ENCODE results near the gene GRIP1.

Gene GRIP1

DNA sequence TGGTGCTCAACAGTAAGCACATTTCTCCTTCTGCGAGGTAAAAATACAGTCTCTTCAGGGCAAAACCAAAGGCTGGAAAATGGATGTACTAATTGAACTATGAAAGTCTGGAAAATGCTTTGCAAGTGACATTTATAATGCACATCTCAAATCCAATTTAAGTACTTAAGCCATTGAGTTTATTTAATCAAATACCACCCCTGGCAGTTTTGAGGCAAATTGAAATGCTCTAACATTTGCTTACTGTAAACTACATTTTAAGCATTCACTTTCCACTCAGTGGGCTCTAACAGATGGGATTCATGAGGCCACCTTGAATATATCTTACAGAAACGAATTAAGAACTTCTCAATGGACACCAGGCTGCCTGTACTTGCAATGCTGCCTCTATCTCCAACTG, 306.9 kb downstream of the GRIP1 start:
- DNase-seq = no peak

DNA sequence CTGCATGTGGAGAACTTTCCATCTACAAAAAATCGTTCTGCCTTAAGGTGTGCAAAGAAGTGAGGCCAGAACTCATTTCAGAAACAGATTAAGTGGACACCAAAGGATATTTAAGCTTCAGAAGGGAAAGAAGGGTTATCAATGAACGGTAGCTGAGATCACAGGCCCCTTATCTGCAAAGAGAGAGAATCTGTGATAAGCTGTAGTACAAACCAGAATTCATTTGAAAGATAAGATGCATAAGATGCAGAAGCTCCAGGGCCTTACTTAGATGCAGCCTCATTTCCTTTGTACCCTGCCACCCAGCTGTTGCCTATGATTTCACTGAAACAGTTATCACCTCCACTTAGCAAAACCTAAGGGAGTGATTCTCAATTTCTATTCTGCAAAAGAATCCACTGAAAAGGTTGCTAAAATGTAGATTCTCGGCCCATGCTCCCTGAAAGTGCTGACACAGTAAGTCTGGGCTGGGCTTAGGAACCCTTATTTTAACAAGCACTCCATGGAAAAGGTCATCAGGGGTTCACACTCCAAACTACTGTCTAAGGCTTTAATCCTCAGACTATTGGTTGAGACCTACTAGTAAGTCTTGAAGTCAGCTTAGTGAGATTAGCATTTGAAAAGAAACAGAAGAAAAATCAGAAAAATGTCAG, 311.7 kb downstream of the GRIP1 start:
- DNase-seq = no peak

DNA sequence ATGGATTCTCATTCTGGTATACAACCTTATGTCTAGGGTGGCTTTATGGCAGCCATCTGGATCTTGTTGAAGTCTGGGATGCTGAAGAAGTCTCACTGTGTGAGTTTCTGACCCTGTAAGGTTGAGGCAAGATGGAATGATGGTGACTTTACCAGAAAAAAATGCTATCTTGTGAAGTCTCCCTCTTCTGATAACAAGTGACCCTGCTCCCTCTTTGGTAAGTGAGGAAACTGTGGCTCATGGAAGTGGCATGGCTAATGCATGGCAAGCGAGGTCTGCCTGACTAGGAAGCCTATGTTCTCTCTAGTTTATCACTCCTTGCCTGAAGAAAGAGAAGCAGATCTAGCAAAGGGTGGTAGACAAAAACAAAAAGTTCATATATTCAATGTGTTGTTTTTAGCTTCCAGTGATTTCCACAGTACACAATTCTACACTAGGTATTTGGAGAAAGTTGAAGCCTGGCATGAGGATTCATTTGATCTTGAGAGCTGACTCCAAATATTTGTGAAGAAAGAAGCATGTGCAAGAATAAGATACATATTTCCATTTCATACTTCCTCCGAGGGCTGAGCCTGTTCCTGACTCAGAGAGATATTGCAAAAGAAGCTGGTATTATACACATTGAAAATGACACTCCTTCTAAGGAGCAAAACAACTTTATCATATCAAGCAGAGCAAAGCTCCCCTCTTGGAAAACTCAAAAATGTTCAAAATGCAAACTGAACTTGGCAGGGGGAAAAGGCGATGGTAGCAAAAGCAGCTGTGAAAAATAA, 313.0 kb downstream of the GRIP1 start:
- DNase-seq = no peak

DNA sequence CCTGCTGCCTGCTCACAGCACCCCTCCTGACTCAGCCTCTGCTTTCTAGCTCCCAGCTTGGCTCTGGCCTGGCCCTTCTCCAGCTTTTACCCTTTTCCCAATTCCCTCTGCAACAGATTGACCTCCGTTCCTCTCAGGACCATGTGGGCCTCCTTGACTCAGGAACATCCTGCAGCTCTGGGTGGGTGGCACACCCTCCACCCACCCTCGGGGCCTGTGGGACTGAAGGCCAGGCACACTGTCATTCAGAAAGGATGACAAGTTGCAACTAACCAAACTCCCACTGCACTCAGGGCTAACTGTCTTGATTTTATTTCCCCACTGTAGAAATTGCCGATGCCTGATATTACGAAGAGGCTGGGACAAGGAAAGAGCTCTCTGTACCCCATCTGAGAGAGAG, 317.2 kb downstream of the GRIP1 start:
- DNase-seq = no peak

DNA sequence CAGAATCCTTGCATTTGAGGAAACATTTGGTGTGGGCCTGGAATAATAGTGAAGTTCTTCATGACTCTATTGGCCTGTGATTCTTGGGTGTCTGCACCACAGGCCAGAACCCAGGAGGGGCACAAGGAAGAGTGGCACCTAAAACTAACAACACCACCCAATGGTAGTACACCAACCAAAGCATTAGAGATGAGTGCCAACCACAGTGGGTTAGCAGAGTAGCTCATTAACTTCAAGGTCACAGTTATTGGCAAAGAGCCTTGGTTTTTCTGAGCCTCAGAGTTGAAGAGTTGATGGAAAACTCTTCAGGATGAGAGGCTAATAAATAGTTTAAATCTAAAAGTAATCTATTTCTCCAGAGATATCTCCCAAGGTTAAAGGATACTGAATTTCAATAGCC, 319.6 kb downstream of the GRIP1 start:
- DNase-seq = no peak

DNA sequence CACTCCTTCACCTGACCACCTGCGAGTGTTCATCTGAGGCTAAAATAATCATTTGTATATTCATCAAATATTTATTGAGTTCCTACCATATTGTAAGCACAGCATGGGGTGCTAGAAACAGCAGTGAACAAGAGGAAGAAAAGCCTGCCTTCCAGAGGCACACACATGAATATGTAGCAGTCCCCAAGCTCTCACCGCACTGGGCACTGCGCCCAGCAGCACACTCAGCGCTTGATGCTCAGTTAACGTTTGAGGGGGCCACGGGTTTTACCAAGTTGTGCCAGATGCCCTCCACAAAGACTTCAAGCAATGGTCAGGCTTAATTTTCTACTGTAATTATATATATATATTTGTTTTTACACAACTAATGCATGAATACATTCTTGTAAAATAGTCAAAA, 324.6 kb downstream of the GRIP1 start:
- DNase-seq = no peak

DNA sequence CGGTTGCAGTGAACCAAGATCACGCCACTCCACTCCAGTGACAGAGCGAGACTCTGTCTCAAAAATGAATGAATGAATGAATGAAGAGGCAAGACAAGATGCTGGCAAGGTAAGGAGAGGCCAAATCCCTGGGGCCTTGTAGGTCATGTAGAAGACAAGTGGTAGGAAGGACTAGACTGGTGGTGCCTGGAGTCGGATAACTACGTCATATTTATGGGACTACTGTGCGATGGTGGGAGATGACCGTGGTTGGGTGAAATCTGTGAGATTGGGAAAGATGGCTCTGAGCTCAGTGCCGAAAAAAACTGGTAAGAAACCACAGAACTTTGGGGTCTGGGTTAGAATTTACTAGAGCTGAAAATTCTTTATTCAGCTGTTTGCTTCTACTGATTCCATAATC, 326.0 kb downstream of the GRIP1 start:
- DNase-seq = no peak

DNA sequence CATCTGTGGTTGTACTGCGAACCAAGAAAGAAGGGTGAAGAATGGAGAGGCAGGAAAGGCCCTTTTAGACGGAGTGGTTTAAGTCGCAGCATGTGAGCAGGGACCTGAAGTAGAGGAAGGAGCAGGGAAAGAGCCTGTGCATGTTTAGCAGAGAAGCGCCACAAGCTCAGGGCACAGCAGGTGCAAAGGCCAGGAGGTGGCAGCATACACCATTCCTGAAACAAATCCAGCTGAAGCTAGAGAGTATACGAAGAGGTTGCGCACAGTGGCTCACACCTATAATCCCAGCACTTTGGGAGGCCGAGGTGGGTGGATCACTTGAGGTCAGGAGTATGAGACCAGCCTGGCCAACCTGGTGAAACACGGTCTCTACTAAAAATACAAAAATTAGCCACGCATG, 326.7 kb downstream of the GRIP1 start:
- DNase-seq = no peak

DNA sequence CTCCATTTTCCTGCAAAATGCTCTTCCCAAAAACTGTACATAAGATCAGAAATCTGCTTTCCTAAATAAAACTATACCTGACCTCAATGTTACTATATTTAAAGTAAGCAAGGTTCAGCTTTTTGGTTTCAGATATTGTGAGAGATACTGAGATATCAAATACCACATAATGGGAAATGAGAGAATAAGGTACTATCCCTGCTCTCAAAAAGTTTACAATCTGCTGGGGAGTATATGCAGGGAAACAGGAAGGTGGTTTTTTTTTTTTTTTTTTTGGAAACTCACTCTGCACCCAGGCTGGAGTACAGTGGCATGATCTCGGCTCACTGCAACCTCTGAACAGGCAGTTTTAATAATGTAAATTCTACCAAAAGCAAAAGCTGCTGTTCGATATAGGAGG, 327.6 kb downstream of the GRIP1 start:
- DNase-seq = no peak

DNA sequence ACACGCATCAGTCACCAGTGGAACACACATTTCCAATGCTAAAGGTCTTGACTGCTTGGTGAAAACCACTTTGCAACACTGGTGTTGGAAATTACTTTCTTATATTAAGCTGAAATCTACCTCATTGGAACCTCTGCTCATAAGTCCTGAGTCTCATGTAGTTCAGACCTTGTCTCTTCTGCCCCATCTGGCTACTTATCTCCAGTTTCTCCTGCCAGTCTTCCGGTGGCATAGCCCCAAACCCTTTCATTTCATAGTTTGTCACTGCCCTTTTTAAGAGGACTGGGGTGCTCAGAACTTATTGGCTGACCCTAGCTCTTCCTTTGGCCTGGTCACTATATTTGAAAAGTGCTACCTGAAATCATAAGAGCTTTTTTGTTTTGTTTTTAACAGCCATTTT, 332.9 kb downstream of the GRIP1 start:
- DNase-seq = no peak

DNA sequence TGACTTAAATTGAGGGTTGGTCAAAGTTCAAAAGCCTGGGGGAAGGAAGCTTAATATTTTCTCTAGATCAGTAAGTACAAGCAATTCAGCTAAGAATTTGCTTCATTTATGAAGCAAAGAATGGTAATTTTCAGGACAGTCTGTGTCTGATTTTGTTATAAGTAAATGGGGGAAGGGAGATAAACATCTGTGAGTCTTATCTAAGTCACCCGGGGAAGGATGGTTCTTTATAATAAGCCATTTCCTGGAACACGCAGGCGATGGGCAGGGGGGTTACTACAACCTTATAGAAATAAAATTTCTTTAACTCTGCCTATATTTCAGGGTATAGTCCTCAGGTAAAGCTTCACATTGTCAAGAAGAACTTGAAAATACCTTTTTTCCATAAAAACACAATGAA, 333.7 kb downstream of the GRIP1 start:
- DNase-seq = no peak

DNA sequence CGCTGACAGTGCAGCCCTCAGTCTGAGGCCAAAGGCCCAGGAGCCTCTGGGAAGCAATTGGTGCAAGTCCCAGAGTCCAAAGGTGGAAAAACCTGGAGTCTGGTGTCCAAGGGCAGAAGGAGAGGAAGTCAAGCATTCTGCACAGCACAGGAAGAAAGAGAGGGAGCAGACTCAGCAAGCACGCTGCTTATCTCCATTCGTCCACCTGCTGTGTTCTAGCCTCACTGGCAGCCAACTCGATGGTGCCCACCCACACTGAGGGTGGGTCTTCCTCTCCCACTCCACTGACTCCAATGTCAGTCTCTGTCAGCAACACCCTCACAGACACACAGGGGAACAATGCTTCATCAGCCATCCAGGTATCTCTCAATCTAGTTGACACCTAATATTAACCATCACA, 337.8 kb downstream of the GRIP1 start:
- no peak for DNase-seq

DNA sequence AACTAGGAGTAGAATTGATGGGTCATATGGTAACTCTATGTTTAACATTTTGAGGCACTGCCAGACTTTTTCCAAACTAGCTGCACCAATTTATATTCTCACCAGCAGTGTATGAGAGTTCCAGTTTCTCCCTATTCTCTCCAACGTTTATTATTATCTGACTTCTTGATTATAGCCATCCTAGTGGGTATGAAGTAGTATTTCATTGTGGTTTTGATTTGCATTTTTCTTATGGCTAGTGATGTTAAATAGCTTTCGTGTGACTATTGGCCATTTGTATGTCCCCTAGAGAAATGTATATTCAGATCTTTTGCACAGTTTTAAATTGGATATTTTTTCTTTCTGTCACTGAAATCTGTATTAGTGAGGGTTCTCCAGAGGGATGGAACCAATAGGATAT, 338.7 kb downstream of the GRIP1 start:
- no peak for DNase-seq

DNA sequence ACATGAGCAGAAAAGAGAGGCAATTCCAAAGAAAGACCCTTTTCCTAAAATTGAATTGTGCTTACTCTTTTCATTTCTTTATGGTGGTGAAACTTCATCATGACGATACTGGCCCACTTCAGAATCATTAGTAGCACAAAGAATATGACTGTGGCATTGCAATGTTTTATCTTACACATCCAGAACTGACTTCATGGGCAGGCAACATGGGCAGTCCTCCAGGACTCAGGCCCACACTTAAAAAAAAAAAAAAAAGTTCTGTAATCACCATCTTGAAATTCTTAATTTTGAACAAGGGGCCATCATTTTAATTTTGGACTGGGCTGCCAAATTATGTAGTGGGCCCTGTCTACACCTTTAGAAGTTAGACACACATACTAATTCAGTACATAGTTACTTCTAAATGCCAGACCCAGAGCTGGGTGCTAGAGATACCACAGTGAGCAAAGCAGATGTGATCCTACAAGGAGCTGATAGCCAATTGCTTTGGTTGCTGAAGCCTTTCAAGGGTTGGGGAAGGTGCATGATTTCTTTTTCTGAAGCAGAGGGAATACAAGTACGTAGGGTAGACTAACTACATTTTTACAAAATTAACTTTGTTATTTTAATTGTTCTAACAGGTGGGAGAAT, 341.4 kb downstream of the GRIP1 start:
- DNase-seq = no peak

DNA sequence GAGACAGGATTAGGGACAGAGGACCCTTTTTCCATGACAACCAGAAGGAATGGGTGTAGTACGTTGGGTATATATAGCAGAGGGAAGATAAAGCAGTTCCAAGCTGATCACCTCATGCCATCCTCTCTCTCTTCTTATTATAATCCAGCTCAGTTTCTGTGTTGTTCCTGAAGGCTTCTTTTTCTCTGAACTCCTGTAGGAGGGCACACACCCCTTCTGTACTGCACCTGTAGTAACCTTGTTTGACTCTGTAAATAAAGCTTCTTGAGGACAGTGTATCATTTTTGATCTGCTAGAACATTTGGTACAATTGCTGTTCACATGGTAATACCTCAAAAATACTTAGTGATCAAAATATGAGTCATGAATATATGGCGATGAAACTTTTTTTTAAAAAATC, 343.1 kb downstream of the GRIP1 start:
- no peak for DNase-seq

DNA sequence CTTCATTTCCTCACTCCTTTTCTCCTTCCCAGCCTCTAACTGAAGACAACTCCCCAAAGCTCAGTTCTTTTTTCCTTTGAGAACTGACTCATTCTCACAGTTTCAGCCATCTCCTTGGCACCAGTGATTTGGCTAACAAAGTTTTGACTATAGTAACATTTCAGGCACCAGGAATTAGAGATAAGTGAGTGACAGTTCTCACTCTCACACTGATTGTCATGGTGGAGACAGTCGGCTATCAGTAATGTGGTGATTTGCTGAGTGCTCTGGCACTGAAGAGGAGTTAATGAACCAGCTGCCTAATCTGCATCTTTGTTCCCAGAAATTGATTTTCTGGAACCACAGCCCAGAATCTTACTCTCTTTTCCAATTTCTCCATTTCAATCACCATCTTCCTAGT, 347.1 kb downstream of the GRIP1 start:
- no peak for DNase-seq

DNA sequence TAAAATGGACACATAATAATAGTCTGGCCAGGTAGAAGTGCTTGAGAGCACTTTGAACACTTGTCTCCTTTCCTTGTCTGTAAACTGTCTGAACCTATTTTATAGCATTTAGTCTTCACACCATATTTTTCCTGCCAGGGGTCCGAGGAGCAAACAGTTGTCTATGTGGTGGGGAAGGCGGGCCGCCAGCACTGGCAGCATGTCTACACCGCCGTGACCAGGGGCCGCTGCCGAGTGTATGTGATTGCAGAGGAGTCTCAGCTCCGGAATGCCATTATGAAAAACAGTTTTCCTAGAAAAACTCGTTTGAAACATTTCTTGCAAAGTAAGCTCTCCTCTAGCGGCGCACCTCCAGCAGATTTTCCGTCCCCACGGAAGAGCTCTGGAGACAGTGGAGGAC, 347.9 kb downstream of the GRIP1 start:
- no peak for DNase-seq

DNA sequence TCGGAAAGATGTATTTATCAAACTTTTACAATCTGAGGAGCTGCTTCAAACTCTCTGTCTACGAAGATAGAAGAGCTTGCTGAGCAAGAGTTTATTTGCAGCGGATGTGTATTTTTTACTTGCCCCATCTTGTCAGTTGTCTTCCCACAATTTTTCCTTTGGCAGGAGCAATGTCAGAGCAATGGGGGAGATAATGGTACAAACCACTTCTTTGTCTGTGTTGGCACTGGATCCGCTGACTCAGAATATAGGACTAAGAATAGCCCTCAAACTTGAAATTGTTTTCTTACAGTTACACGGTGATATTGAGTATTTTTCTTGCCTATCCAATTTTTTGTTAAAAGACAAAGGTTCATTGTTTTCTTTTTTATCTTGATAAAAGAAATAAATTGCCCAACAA, 348.9 kb downstream of the GRIP1 start:
- no peak for DNase-seq

DNA sequence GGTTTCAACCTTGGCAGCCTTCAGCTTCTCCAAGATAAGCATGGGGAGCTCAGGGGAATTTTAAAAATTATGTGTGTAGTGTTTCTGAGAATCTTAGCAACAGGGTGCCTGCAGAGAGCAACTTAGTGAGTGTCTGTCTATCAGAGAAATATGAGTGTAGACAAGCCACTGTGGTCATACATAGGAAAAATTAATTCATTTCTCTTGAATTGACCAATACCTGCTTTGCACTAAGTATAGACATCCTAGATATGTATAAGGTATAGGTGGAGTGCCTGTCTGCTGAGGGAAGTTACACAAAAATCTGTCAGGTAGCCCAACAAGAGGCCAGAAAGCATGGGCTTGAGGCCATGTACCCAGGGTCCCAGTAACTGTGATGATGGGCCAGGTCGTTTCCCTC, 355.9 kb downstream of the GRIP1 start:
- DNase-seq = no peak

DNA sequence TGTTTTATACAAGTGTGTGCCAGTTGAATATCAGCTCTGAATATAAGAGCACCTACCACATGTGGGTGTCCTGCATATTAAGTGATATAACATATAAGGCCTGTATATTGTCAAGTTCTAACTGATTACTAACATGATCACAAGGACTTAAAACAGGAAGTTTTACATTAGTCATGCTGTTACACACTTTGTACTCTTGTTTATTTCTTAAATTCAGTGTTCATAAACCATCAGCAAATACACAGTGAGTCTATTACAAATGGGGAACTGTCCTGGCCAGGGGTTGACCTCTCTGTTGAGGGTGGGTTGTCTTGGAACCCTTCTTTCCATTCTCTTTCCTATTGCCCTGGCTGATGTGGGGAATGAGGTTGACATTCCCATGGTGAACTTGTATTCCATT, 357.4 kb downstream of the GRIP1 start:
- no peak for DNase-seq

DNA sequence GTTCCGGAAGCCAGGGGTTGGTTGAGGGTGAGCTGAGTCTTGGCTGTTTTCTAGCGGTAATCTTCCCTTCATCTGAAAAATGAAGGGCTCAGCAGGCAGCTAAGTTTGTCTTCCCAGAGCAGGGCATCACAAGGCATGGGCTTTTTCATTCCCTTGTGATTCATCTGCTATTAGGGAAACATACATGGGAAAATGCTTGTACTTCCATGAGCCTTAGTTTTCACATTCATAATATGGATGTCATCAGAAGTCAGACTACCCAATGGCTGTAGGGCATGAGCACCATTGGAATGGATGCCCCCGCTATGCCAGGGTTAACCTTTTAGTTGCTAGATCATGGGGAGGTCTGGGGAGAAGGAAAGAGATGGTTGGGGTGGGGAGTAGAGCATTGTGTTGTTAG, 357.9 kb downstream of the GRIP1 start:
- no peak for DNase-seq

DNA sequence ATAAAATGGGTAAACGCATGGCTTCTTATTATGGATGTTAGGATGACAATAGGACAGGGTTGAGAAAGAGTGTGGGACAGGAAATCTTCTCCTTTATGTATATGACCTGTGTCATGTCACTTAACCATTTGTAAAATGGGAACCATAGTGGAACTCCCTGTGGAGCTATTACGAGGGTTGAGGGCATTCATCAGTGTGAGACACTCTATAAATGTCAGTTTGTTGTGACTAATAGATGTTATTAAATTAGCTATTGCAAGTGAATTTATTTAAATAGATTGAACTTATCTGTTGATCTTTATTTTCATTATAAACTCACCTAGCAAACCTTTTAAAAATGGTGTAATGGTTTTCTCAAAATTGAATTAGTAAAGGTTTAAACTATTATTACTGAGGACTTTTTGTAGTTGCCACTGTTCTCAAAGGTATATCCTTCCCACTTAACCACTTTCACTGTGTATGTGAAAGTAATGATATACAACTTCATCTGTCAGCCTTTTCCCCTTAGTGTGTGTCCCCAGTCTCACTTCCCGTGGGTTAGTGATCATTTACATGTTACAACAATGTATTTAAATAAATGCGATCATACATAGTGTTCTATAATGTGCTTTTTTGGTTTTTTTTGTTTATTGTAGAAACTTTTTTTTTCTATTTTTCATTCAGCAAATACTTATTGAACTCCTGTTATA, 359.5 kb downstream of the GRIP1 start:
- no peak for DNase-seq

DNA sequence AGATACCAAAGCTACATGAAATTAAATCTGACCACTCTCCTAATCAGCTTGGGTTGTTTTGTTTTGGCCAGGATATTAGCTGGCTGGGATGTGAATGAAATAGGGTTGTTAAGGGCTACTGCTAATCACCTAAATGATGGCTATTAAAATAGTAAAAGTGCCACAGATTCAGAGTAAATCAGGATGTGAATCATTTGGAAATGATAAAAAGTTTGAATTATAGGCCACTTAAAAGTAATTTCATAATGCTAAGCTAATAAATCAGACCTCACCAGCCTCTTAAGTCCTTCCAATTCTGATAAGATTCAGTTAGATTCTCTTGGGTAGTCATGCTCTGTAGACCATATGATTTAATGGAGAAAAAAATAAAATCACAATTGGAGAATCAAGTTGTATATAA, 364.6 kb downstream of the GRIP1 start:
- no peak for DNase-seq

DNA sequence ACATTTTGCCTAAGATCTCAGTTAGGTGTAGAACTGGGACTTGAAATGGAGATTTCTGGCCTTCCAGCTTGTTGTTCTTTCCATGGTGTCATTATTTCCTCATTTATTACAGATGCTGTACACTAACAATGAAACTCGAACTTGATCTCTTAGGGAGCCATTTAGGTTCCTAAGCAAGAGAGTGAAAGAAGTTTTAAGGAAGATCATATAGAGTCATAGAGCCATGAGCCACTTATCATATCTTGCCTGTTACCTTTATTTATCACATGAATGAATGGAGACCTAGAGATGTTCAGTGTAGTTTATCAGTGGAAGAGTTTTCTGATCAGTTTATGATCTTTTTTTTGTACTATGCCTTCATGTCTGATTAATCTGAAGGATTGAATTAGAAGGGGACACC, 366.7 kb downstream of the GRIP1 start:
- no peak for DNase-seq

Measured in T1000 (cell line).